GM10266 (cell line): ENCODE measurements around the gene HSPB9.
A peak's percentile ranks its signal among the peaks of the same experiment; 100 is the strongest.

Source experiments
- DNase-seq: peaks from one replicate; pipeline ENCODE4 v3.0.0; 2012; ENCODE audit errors: extremely low spot score
- CTCF ChIP-seq: IDR thresholded peaks from 2 replicates; pipeline ENCODE4 v1.5.1; 2012; ENCODE audit warnings: mild to moderate bottlenecking, low read depth; ENCODE audit not compliant: control insufficient read depth, insufficient read depth; ENCODE audit errors: missing control alignments

Gene HSPB9

GRCh38 chr17:42130310-42130936, 7.8 kb downstream of the HSPB9 start:
- no peak for TF ChIP-seq CTCF
- no peak for DNase-seq

GRCh38 chr17:42131232-42131631, 8.6 kb downstream of the HSPB9 start:
- no peak for TF ChIP-seq CTCF
- DNase-seq: no peak

- TF ChIP-seq CTCF: no peak
- no peak for DNase-seq
Measured at GRCh38 chr17:42131981-42132432, 9.4 kb downstream of the HSPB9 start.

GRCh38 chr17:42132941-42133340, 10.3 kb downstream of the HSPB9 start:
- no peak for DNase-seq
- TF ChIP-seq CTCF: no peak

- TF ChIP-seq CTCF: no peak
- peak; percentile 58 for DNase-seq
Measured at GRCh38 chr17:42133461-42134041, 10.9 kb downstream of the HSPB9 start.

- DNase-seq: no peak
- TF ChIP-seq CTCF: no peak
Measured at GRCh38 chr17:42135151-42135550, 12.5 kb downstream of the HSPB9 start.

GRCh38 chr17:42135664-42136653, 13.4 kb downstream of the HSPB9 start:
- no peak for DNase-seq
- TF ChIP-seq CTCF: no peak
